B cell (primary cell): ENCODE data around the gene NTPCR.

Source experiments
- EZH2 ChIP-seq: IDR thresholded peaks from 2 replicates; pipeline ENCODE4 v1.6.1; 2012; ENCODE audit warnings: borderline replicate concordance, low read depth, mild to moderate bottlenecking, moderate library complexity, low read length; ENCODE audit not compliant: insufficient read depth, poor library complexity, severe bottlenecking
- TF ChIP-seq, protein P1 (sequence below): fragments of 200-600 bp; IDR thresholded peaks from one replicate; pipeline ENCODE4 v1.8.0; 2022; ENCODE audit warnings: antibody characterized with exemption, mild to moderate bottlenecking

DNA sequence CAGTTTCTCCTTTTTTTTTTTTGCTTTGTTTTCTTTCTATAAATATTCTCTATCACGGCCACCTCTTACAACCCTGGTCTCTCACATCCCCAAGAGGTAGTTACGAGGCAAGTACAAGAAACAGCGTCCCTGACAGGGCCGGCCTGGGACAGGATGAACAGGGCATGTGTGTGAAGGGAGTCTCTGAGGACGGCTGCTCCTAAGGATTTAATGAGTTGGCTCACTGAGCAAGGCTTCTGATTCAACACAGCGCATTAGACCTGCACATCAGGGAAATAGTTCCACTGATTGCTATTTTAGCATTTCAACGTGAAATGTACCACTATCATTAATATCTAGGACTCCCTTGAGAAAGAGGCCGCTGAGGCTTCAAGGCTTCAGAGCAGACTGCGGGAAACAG lies 54.0 kb downstream of the NTPCR start:
- TF ChIP-seq EZH2: no peak
- TF ChIP-seq, protein P1, sequence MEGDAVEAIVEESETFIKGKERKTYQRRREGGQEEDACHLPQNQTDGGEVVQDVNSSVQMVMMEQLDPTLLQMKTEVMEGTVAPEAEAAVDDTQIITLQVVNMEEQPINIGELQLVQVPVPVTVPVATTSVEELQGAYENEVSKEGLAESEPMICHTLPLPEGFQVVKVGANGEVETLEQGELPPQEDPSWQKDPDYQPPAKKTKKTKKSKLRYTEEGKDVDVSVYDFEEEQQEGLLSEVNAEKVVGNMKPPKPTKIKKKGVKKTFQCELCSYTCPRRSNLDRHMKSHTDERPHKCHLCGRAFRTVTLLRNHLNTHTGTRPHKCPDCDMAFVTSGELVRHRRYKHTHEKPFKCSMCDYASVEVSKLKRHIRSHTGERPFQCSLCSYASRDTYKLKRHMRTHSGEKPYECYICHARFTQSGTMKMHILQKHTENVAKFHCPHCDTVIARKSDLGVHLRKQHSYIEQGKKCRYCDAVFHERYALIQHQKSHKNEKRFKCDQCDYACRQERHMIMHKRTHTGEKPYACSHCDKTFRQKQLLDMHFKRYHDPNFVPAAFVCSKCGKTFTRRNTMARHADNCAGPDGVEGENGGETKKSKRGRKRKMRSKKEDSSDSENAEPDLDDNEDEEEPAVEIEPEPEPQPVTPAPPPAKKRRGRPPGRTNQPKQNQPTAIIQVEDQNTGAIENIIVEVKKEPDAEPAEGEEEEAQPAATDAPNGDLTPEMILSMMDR: no peak
